Endothelial cell of umbilical vein (primary cell): ENCODE results near the gene CCDC61. TPM values are rescaled to one million over a fixed set of nuclear protein-coding genes. Genes with fewer than 3 reads are reported as not detected.

ENCODE experiments used
- BruUV-seq: library from RNA; stranded (reverse); fragments of 400-500 nt; replicated peaks from 2 replicates; lab custom pipeline; 2021; lab: Mats Ljungman, UMichigan
- CTCF ChIA-PET: fragments of 300-600, 350-600 bp; sonication (Branson Sonifier 250); formaldehyde crosslinking; loops from one replicate; lab custom pipeline; 2021; ENCODE audit warnings: antibody characterized with exemption, inconsistent platforms; lab: Charles Lee
- POLR2A ChIA-PET: fragments of 300-600, 350-600 bp; sonication (Branson Sonifier 250); formaldehyde crosslinking; loops from one replicate; lab custom pipeline; 2021; ENCODE audit warnings: antibody characterized with exemption, inconsistent platforms; lab: Charles Lee
- DNase-seq: peaks from one replicate; pipeline ENCODE4 v3.0.0-alpha.2; 2011; ENCODE audit warnings: low read depth, low spot score
- FAIRE-seq: peaks from 2 replicates; lab custom pipeline; 2011; peaks lifted over from hg19 to GRCh38; lab: Jason Lieb, UNC
- H2AFZ ChIP-seq: 2 replicates; pipeline ENCODE4 v1.6.0; 2012; ENCODE audit warnings: low read depth, low read length, control low read depth, inconsistent platforms
- H3K27ac ChIP-seq: 2 replicates; pipeline ENCODE4 v1.5.1; 2011; ENCODE audit warnings: low read depth, mild to moderate bottlenecking, control low read depth, low read length, moderate library complexity; ENCODE audit not compliant: insufficient read depth
- H3K27me3 ChIP-seq, 2 experiments: 2 replicates each; pipeline versions ENCODE4 v1.6.0 to v1.6.1; 2011; ENCODE audit warnings: low read length in 2 of 2, mixed read lengths in 1 of 2; ENCODE audit not compliant: control insufficient read depth in 2 of 2, insufficient read depth in 2 of 2
- H3K36me3 ChIP-seq, 2 experiments: 2 replicates in 1 of 2; 3 replicates in 1 of 2; pipeline ENCODE4 v1.5.1; 2011; ENCODE audit warnings: low read length in 2 of 2, mild to moderate bottlenecking in 1 of 2, moderate library complexity in 1 of 2; ENCODE audit not compliant: control insufficient read depth in 2 of 2, insufficient read depth in 2 of 2; ENCODE audit errors: extremely low read depth in 1 of 2
- H3K4me1 ChIP-seq: 3 replicates; pipeline ENCODE4 v1.5.1; 2011; ENCODE audit warnings: mild to moderate bottlenecking, low read length; ENCODE audit not compliant: control insufficient read depth, insufficient read depth; ENCODE audit errors: extremely low read depth
- H3K4me2 ChIP-seq: 2 replicates; pipeline ENCODE4 v1.6.1; 2011; ENCODE audit warnings: low read length, control low read depth, mixed read lengths; ENCODE audit not compliant: insufficient read depth
- H3K4me3 ChIP-seq, 3 experiments: fragments of 200-600 bp in 1 of 3; sonication (generic), shearing (Covaris generic) in 1 of 3; replicated peaks in 1 of 3; 2 replicates each; pipeline ENCODE4 v1.5.1; 2011 to 2016; ENCODE audit warnings: control low read depth in 3 of 3, low read length in 3 of 3, mild to moderate bottlenecking in 2 of 3, inconsistent platforms in 1 of 3, low read depth in 1 of 3, moderate library complexity in 1 of 3; ENCODE audit not compliant: insufficient read depth in 1 of 3
- H3K79me2 ChIP-seq: 2 replicates; pipeline ENCODE4 v1.6.0; 2012; ENCODE audit warnings: low read length, inconsistent platforms; ENCODE audit not compliant: control insufficient read depth, insufficient read depth
- H3K9ac ChIP-seq: replicated peaks from 2 replicates; pipeline ENCODE3; 2011; ENCODE audit warnings: low read length, control low read depth; ENCODE audit not compliant: insufficient read depth; ENCODE audit errors: extremely low read depth
- H3K9me1 ChIP-seq: replicated peaks from 3 replicates; pipeline ENCODE4 v1.6.0; 2011; ENCODE audit warnings: mild to moderate bottlenecking, low read length; ENCODE audit not compliant: control insufficient read depth, insufficient read depth; ENCODE audit errors: extremely low read depth
- H3K9me3 ChIP-seq: replicated peaks from 2 replicates; pipeline ENCODE4 v1.5.1; 2012; ENCODE audit warnings: low read length, inconsistent platforms; ENCODE audit not compliant: control insufficient read depth, insufficient read depth
- H4K20me1 ChIP-seq: replicated peaks from 2 replicates; pipeline ENCODE3; 2011; ENCODE audit warnings: mild to moderate bottlenecking, low read length; ENCODE audit not compliant: control insufficient read depth, insufficient read depth; ENCODE audit errors: extremely low read depth
- EZH2 ChIP-seq: IDR thresholded peaks from 2 replicates; pipeline ENCODE4 v1.6.1; 2012; ENCODE audit warnings: borderline replicate concordance, low read depth, mild to moderate bottlenecking, moderate library complexity, low read length, inconsistent platforms; ENCODE audit not compliant: severe bottlenecking
- FOS ChIP-seq: IDR thresholded peaks from 2 replicates; pipeline ENCODE4 v1.6.1; 2011; ENCODE audit warnings: mild to moderate bottlenecking, low read length, moderate library complexity, borderline replicate concordance; ENCODE audit not compliant: insufficient read depth
- GATA2 ChIP-seq: IDR thresholded peaks from 2 replicates; pipeline ENCODE4 v1.7.0; 2011; ENCODE audit warnings: low read depth, mild to moderate bottlenecking, moderate library complexity, mixed read lengths, low read length; ENCODE audit not compliant: insufficient read length, insufficient read depth
- JUN ChIP-seq: IDR thresholded peaks from 2 replicates; pipeline ENCODE4 v1.6.1; 2011; ENCODE audit warnings: borderline replicate concordance, low read depth; ENCODE audit not compliant: insufficient read length, insufficient read depth
- MYC ChIP-seq: IDR thresholded peaks from one replicate; pipeline ENCODE4 v1.6.1; 2011; ENCODE audit warnings: mild to moderate bottlenecking, low read depth, low read length
- POLR2A ChIP-seq: IDR thresholded peaks from 2 replicates; pipeline ENCODE4 v1.6.1; 2012; ENCODE audit warnings: low read depth, mild to moderate bottlenecking, control low read depth, low read length
- POLR2AphosphoS5 ChIP-seq: IDR thresholded peaks from 2 replicates; pipeline ENCODE4 v1.6.1; 2012; ENCODE audit warnings: low read depth, mild to moderate bottlenecking, control low read depth, low read length, moderate library complexity; ENCODE audit not compliant: insufficient read depth
- dilution Hi-C: fragments of 300-500 bp; cut with MboI; formaldehyde crosslinking; loops from one replicate; pipeline ENCODE4 v1.15.0; 2019; ENCODE audit warnings: low sequenced_read_pairs; ENCODE audit not compliant: extremely low pct_ligation_motif_present
- intact Hi-C: fragments of 100-400 bp; cut with micrococcal nuclease; formaldehyde crosslinking; loops from one replicate; pipeline ENCODE4 v1.10.0; 2022
- polyA plus RNA-seq, 4 experiments: library from polyadenylated mRNA; depleted of rRNA in 3 of 4; stranded (reverse) in 3 of 4; unstranded in 1 of 4; fragments of >200 nt; gene quantifications; 2 replicates each; pipeline versions ENCODE4 v1.2.1 to v1.2.3, GENCODE V29; 2011 to 2012; ENCODE audit warnings: missing spikeins in 1 of 4
- total RNA-seq: library from RNA; stranded (reverse); gene quantifications from 2 replicates; pipeline ENCODE4 v1.2.3, GENCODE V29; 2021
- TF ChIP-seq, protein P1 (sequence below), 2 donors: IDR thresholded peaks; 1 replicate in 1 of 2; 2 replicates in 1 of 2; pipeline ENCODE4 v1.5.1; 2011; ENCODE audit warnings: low read length in 2 of 2, mild to moderate bottlenecking in 2 of 2, moderate library complexity in 2 of 2, control low read depth in 1 of 2, inconsistent platforms in 1 of 2, low read depth in 1 of 2; ENCODE audit not compliant: insufficient read depth in 1 of 2; ENCODE audit errors: extremely low read depth in 1 of 2
- TF ChIP-seq, protein P2 (sequence below): IDR thresholded peaks from 2 replicates; pipeline ENCODE4 v1.6.1; 2011; ENCODE audit not compliant: insufficient read depth, insufficient read length

CCDC61 gene
- total and polyA plus RNA-seq, 2 donors (not counting 3 experiments of a cell fraction or from before 2014, with no cell fraction given): 10.3 to 20.1 TPM

DNA sequence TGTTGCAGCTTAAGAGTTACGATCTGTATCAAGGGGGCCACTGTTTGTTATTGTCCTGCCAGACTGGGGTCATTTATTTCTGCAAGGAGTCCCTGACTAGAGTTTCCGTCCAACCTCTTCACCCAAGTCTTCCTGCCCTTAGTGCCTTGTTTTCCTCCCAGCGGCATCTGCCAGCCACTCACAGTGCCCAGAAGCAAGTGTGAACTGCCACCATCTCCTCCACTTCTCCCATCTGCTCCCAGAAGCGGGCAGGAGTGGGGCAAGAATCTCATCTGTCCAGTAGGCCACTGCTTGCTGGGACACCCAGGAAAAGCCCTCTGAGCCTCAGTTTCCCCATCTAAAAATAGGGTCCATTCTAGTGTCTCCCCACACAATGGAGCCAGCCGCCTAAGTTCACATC, 25.6 kb upstream of the CCDC61 start:
- peaks cover 9% of the 10 kb centered on the region for H3K79me2 ChIP-seq
- ChIA-PET CTCF (interaction anchor here (1.1 kb wide), 1 partner anchor 16 kb away, joined by 3 read pairs; no protein-coding TSS in a partner anchor), POLR2A (no interaction called here)
- H3K9ac ChIP-seq: no peak overlapping the region
- DNase-seq (no peak), FAIRE-seq (no peak)
- BruUV-seq: no TSS peak
- H3K4me1 ChIP-seq: peaks cover 23% of the 10 kb centered on the region
- no peaks in the 10 kb centered on the region for H4K20me1 ChIP-seq
- no peaks in the 10 kb centered on the region for H3K27me3 ChIP-seq
- TF ChIP-seq MYC: no peak
- TF ChIP-seq, protein P1, sequence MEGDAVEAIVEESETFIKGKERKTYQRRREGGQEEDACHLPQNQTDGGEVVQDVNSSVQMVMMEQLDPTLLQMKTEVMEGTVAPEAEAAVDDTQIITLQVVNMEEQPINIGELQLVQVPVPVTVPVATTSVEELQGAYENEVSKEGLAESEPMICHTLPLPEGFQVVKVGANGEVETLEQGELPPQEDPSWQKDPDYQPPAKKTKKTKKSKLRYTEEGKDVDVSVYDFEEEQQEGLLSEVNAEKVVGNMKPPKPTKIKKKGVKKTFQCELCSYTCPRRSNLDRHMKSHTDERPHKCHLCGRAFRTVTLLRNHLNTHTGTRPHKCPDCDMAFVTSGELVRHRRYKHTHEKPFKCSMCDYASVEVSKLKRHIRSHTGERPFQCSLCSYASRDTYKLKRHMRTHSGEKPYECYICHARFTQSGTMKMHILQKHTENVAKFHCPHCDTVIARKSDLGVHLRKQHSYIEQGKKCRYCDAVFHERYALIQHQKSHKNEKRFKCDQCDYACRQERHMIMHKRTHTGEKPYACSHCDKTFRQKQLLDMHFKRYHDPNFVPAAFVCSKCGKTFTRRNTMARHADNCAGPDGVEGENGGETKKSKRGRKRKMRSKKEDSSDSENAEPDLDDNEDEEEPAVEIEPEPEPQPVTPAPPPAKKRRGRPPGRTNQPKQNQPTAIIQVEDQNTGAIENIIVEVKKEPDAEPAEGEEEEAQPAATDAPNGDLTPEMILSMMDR (IDR thresholded peaks at IDR 0.05; ENCODE audit: extremely low read depth in 1 of 2, insufficient read depth in 1 of 2, low read depth in 1 of 2, low read length in 2 of 2): no peak
- no peak for TF ChIP-seq FOS
- no peak for TF ChIP-seq JUN
- no peak for TF ChIP-seq GATA2
- TF ChIP-seq, protein P2, sequence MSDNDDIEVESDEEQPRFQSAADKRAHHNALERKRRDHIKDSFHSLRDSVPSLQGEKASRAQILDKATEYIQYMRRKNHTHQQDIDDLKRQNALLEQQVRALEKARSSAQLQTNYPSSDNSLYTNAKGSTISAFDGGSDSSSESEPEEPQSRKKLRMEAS: no peak
- TF ChIP-seq POLR2AphosphoS5: no peak
- TF ChIP-seq EZH2: no peak
- TF ChIP-seq POLR2A: no peak
- no peaks in the 10 kb centered on the region for H3K9me3 ChIP-seq
- H3K27ac ChIP-seq: no peak overlapping the region
- H3K4me3 ChIP-seq: no peak overlapping the region
- no peak overlapping the region for H2AFZ ChIP-seq
- dilution Hi-C loops (no loop called here), intact Hi-C loops (loop anchor here (5.0 kb wide), 1 partner anchor 38 kb away; no protein-coding TSS in a partner anchor)
- H3K4me2 ChIP-seq: no peak overlapping the region
- H3K36me3 ChIP-seq: peaks cover 0 to 7% of the 10 kb centered on the region in 2 experiments
- H3K9me1 ChIP-seq: no peaks in the 10 kb centered on the region
